ENCODE data around the gene ARMC12. TPM values are rescaled to one million over a fixed set of nuclear protein-coding genes. Genes with fewer than 3 reads are reported as not detected.

Gene ARMC12
- total RNA-seq, 1 donor from 2014 or later, result 1.9 TPM

DNA sequence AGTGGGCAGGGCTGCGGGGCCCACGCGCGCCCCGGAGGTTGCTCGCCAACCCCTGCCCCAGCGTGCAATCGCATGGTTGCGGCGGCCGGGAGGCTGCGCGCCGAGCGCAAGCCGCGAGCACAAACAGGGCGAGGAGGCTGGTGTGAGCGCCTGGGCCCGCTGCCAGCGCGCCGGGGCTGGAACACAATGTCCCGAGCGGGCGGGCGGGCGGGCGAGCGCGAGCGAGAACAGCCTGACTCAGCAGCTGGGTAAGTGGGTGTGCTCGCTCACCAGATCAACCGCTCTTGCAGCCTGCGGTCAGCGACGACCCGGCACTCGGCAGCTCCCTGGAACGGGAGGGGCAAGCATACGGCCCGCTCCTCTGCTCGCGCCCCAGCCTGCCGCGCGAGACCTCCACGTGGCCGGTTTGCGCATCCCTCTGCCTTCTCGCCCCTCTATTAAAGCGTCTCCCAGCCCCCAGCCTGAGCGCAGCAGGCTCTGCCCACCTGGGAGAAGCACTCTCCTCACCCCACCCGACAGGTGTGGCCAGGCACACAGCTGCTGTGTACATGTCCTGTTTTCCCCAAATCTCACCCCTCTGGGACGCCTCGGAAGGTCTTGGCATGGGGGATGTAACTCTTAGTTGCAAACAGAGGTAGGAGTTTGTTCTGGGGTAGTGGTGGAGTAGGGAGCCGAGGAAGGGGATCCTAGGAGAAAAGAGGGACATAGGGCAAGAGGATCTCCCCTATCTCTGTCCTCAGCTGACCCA lies 8.7 kb upstream of the ARMC12 start:
- Histone ChIP-seq H3K4me2 (peak overlapping the region; percentile 100), H3K4me3 (peak overlapping the region; percentile 88), H3K79me2 (ENCODE audit: low read depth) (no peaks in the 10 kb centered on the region), H3K4me1 (peaks cover 64% of the 10 kb centered on the region), H3K9ac (peak overlapping the region; percentile 54), H4K20me1 (ENCODE audit: low read depth) (no peaks in the 10 kb centered on the region), H3K27me3 (peaks cover 11% of the 10 kb centered on the region), H3K27ac (peak overlapping the region; percentile 33), H3K9me3 (ENCODE audit: low read depth) (no peaks in the 10 kb centered on the region), H2AFZ (replicated peaks) (peak overlapping the region; percentile 80), H3F3A (ENCODE audit: low read depth) (peaks cover 78% of the 10 kb centered on the region), H3K36me3 (no peaks in the 10 kb centered on the region)
- peak overlapping the region; percentile 83 for H3K27ac Mint-ChIP-seq
- DNase-seq (ENCODE audit: low spot score), result peak; percentile 84
- H3K27me3 Mint-ChIP-seq (ENCODE audit: insufficient read depth, low read depth), result peaks cover 10% of the 10 kb centered on the region
- no peaks in the 10 kb centered on the region for H3K9me3 Mint-ChIP-seq
- no peaks in the 10 kb centered on the region for H3K36me3 Mint-ChIP-seq
- peaks cover 79% of the 10 kb centered on the region for H3K4me1 Mint-ChIP-seq
- TF ChIP-seq EZH2phosphoT487 (IDR thresholded peaks at IDR 0.05) (no peak), EZH2 (IDR thresholded peaks at IDR 0.05) (no peak)
- TF ChIP-seq, protein P1, sequence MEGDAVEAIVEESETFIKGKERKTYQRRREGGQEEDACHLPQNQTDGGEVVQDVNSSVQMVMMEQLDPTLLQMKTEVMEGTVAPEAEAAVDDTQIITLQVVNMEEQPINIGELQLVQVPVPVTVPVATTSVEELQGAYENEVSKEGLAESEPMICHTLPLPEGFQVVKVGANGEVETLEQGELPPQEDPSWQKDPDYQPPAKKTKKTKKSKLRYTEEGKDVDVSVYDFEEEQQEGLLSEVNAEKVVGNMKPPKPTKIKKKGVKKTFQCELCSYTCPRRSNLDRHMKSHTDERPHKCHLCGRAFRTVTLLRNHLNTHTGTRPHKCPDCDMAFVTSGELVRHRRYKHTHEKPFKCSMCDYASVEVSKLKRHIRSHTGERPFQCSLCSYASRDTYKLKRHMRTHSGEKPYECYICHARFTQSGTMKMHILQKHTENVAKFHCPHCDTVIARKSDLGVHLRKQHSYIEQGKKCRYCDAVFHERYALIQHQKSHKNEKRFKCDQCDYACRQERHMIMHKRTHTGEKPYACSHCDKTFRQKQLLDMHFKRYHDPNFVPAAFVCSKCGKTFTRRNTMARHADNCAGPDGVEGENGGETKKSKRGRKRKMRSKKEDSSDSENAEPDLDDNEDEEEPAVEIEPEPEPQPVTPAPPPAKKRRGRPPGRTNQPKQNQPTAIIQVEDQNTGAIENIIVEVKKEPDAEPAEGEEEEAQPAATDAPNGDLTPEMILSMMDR (IDR thresholded peaks at IDR 0.05), result no peak
- peak overlapping the region; percentile 87 for H3K4me3 Mint-ChIP-seq

DNA sequence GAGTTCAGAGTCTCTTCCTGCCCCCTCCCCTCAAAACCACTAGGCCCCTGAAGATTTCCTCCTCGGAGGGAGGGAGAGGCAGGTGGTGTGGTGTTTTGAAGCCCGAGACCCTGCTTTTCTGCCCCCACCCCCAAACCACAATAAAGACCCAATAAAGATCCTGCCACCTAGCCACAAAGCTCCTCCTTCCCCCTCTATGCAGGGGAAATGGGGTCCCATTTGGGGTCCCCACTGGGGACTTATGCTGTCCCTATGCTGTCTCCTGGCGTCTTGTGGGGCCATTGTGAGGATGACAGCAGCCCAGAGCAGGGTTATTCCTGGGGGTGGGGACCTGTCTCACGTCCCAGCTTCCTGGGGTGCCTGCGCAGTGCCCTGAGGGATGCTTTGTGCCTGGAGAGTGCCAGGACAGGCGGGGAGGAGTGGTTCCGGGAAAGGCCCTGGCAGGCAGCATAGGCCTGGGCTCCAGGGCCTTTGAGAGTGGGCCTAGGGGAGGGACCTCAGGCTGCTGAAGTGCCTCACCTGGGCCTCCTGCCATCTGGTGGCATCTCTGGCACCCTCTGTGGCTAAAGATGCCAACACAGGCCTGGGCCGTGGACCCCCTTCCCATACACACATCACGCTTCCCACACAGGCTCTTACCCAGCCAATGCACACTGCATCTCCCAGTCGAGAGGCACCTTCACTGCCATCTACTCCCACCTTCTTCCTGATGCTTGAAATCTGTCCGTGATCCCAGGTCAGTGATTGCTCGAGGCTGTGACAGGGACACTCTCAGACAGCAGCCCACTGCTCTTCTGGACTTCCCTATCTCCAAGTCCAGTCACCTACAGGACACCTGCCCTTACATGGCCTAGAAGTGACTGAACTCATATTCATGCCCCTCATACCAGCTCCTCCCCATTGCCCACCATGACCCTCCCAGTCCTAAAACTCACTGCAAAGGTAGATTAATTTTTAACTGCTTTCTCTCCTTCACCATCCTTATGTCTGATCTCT lies 7.9 kb upstream of the ARMC12 start:
- no peak overlapping the region for H3K27ac Mint-ChIP-seq
- Histone ChIP-seq H3K79me2 (ENCODE audit: low read depth) (no peaks in the 10 kb centered on the region), H3F3A (ENCODE audit: low read depth) (peaks cover 81% of the 10 kb centered on the region), H3K4me1 (peaks cover 68% of the 10 kb centered on the region), H3K9me3 (ENCODE audit: low read depth) (no peaks in the 10 kb centered on the region), H3K36me3 (no peaks in the 10 kb centered on the region), H4K20me1 (ENCODE audit: low read depth) (no peaks in the 10 kb centered on the region), H2AFZ (replicated peaks) (no peak overlapping the region), H3K4me3 (peak overlapping the region; percentile 88), H3K4me2 (peak overlapping the region; percentile 100), H3K27me3 (peaks cover 11% of the 10 kb centered on the region), H3K27ac (no peak overlapping the region), H3K9ac (no peak overlapping the region)
- H3K36me3 Mint-ChIP-seq, result no peaks in the 10 kb centered on the region
- H3K4me1 Mint-ChIP-seq, result peaks cover 79% of the 10 kb centered on the region
- TF ChIP-seq EZH2phosphoT487 (IDR thresholded peaks at IDR 0.05) (no peak), EZH2 (IDR thresholded peaks at IDR 0.05) (no peak)
- TF ChIP-seq, protein P1 (IDR thresholded peaks at IDR 0.05), result no peak
- H3K27me3 Mint-ChIP-seq (ENCODE audit: insufficient read depth, low read depth), result peaks cover 10% of the 10 kb centered on the region
- no peaks in the 10 kb centered on the region for H3K9me3 Mint-ChIP-seq
- no peak for DNase-seq (ENCODE audit: low spot score)
- H3K4me3 Mint-ChIP-seq, result peak overlapping the region; percentile 87

DNA sequence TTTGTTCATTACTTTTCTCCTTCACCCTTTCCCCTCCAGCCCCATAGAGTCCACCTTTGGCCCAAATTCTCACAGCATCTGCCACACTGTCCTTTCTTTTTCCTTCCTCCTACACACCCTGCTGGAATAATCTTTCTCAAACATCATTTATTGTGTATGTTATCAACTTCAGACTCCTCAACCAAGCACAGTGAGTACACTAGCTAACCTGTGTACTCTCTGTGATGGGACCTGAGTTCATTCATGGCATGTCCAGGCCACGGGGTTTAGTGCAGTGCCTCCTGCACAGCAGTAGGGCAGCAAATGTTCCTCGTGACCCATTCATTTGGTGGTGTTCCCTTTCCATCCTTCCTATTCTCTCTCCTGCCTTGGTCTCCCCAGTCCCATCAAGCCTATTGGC lies 7.1 kb upstream of the ARMC12 start:
- Mint-ChIP-seq H3K36me3 (no peaks in the 10 kb centered on the region), H3K4me1 (peaks cover 75% of the 10 kb centered on the region), H3K27ac (no peak overlapping the region), H3K4me3 (peak overlapping the region; percentile 24), H3K27me3 (ENCODE audit: insufficient read depth, low read depth) (peaks cover 6% of the 10 kb centered on the region), H3K9me3 (no peaks in the 10 kb centered on the region)
- Histone ChIP-seq H3K4me1 (peaks cover 68% of the 10 kb centered on the region), H3K4me2 (no peak overlapping the region), H3K9ac (no peak overlapping the region), H4K20me1 (ENCODE audit: low read depth) (no peaks in the 10 kb centered on the region), H2AFZ (replicated peaks) (no peak overlapping the region), H3F3A (ENCODE audit: low read depth) (peaks cover 77% of the 10 kb centered on the region), H3K79me2 (ENCODE audit: low read depth) (no peaks in the 10 kb centered on the region), H3K27ac (no peak overlapping the region), H3K9me3 (ENCODE audit: low read depth) (no peaks in the 10 kb centered on the region), H3K4me3 (no peak overlapping the region), H3K36me3 (no peaks in the 10 kb centered on the region), H3K27me3 (peaks cover 11% of the 10 kb centered on the region)
- no peak for DNase-seq (ENCODE audit: low spot score)
- TF ChIP-seq, protein P1 (IDR thresholded peaks at IDR 0.05), result no peak

All from neural progenitor cell (in vitro differentiated cells).